Stimulated activated CD8-positive, alpha-beta memory T cell treated with anti-CD3 and anti-CD28 coated beads, Interleukin-15, amount 100 ng/mL, for 1 hour (primary cell): ENCODE results near the gene HSF4.
"Not testable (repeated sequence)": the region's sequence is repeated elsewhere in the genome, so short reads cannot be mapped to it uniquely, and the experiment has no call there.

Experiments used
- DNase-seq: peaks from one replicate; pipeline ENCODE4 v3.0.0-alpha.2; 2020; ENCODE audit warnings: low read depth

HSF4 gene, protein sequence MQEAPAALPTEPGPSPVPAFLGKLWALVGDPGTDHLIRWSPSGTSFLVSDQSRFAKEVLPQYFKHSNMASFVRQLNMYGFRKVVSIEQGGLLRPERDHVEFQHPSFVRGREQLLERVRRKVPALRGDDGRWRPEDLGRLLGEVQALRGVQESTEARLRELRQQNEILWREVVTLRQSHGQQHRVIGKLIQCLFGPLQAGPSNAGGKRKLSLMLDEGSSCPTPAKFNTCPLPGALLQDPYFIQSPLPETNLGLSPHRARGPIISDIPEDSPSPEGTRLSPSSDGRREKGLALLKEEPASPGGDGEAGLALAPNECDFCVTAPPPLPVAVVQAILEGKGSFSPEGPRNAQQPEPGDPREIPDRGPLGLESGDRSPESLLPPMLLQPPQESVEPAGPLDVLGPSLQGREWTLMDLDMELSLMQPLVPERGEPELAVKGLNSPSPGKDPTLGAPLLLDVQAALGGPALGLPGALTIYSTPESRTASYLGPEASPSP

DNA sequence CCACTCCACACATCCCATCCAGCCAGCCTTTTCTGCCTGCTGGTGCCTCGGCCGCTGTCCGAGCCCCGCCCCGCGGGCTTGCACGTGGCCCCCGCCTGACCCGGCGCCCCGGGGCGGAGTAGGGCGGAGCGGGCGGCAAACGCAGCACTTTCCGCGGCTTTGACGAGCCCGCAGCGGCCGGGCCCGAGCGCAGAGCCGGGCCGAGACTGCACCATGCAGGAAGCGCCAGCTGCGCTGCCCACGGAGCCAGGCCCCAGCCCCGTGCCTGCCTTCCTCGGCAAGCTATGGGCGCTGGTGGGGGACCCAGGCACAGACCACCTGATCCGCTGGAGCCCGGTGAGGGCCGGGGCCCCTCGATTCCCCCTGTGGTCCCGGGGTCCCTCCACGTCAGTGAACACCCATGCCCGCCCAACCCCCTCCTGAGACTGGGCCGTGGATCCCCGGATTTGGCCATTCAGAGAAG lies at the start of gene HSF4:
TSS of gene HSF4 (plus strand) at position 147 of the 463 bp plus-strand sequence. CDS start at position 214, 67 bp downstream.
- DNase-seq, result no peak

DNA sequence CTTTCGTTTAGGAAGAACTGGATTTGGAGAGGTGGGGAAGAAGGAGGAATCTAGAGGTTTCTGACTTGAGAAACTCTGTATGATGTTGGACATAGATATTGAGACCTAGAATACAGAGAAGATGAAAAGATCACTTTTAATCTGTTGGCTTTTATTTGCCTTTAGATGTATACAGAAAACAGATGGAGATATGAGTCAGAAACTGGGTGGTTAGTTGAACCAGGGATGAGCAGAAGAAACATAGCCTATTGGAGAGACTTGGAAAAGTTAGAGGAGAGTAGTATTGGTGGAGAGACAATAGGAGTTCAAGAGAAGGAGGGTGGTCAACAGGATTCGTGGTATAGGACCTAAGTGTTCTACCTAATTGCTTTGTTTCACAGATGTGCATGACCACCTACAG lies 49.8 kb upstream of the HSF4 start:
- no peak for DNase-seq

DNA sequence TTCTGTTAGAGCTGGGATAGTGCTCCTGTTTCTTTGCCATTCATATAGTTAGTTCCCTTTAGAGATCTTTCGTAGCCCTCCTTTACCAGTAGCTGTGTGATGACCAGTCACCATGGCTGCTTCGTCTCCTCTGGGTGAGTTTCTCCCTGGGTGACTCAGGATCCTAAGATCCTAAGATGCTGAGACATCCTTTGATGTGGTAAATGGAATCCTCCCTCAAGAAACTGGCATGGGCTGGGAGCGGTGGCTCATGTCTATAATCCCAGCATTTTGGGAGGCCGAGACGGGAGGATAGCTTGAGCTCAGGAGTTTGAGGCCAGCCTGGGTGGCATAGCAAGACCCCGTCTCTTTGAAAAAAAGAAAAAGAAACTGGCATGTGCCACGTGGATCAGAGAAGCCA lies 48.9 kb upstream of the HSF4 start:
- no peak for DNase-seq

DNA sequence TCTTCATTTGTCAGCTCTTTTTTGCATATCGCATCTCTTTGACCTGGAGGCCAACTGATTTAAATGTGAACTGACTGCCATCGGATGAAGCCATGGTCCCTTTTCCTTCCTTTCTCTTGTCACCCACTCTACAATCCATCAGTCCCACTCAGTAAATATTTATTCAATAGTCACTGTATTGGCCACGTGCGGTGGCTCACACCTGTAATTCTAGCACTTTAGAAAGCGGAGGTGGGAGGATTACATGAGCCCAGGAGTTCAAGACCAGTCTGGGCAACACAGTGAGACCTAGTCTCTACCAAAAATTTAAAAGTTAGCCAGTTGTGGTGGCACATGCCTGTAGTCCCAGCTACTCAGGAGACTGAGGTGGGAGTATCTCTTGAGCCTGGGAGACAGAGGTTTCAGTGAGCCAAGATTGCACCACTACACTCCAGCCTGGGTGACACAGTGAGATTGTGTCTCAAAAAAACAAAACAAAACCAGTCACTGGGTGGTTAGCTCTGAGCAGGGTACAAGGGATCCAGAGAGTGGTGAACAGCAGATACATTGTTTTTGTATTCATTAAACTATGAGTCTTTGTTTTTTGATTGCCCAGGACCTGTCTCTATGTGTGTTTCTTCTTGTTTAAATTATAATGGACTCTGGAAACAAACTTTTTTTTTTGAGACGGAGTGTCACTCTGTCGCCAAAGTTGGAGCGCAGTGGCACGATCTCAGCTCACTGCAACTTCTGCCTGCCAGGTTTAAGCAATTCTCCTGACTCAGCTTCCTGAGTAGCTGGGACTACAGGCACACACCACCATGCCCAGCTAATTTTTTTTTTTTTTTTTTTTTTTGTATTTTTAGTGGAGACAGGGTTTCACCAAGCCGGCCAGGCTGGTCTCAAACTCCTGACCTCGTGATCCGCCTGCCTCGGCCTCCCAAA lies 47.9 kb upstream of the HSF4 start:
- no peak for DNase-seq

DNA sequence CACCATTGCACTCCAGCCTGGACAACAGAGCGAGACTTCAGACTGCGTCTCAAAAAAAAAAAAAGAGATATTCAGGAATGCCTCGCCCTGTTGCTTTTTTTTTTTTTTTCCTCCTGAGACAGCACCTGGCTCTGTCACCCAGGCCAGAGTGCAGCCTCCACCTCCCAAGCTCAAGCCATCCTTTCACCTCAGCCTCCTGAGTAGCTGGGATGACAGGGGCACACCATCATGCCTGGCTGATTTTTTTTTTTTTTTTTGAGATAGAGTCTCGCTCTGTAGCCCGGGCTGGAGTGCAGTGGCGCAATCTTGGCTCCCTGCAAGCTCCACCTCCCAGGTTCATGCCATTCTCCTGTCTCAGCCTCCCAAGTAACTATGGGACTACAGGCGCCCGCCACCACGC lies 46.8 kb upstream of the HSF4 start:
- no peak for DNase-seq

DNA sequence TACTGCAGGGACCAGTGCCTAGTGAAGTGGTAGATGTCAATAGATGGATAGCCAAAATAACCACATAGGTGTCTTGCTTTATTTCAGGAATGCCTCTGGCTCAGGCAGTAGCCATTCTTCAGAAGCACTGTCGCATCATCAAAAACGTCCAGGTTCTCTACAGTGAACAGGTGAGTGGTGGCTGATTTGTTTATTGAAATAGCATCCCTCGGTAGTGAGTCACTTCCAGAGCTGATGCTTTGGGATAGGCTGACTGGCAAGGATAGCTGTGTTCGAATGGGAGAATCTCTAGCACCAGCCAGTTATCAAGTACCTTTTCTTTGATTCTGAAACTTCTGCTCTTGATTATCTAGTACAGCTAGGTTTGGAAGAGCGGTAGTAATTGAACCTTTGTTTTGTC lies 44.5 kb upstream of the HSF4 start:
- no peak for DNase-seq

DNA sequence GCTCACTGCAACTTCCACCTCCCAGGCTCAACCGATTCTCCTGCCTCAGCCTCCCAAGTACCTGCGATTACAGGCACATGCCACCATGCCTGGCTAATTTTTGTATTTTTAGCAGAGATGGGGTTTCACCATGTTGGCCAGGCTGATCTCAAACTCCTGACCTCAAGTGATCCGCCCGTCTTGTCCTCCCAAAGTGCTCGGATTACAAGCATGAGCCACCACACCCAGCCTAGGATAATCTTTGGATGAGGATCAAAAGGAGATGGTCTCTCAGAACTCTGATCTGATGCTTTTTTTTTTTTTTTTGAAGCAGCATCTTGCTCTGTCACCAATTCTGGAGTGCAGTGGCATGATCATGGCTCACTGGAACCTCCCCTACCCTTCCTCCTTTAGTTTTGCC lies 41.7 kb upstream of the HSF4 start:
- DNase-seq, result not testable (repeated sequence)

DNA sequence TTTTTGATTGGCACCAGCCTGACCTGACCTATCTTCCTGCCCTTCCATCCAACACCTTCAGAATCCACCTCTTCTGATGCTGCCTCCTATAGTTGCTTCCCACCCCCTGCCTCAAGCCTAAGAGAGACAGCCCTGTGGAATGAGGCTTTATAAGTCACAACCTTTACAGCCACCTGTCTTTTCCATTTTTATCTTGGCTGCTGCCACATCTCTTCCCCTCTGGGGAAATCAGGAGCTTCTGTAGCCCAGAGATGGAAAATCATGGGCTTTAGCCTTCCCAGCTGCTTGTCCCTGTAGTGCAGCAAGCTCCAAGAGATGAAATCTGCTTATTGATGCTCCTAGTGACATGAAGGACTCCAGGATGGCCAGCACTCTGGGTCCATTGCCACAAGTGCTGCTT lies 36.1 kb upstream of the HSF4 start:
- DNase-seq, result no peak

DNA sequence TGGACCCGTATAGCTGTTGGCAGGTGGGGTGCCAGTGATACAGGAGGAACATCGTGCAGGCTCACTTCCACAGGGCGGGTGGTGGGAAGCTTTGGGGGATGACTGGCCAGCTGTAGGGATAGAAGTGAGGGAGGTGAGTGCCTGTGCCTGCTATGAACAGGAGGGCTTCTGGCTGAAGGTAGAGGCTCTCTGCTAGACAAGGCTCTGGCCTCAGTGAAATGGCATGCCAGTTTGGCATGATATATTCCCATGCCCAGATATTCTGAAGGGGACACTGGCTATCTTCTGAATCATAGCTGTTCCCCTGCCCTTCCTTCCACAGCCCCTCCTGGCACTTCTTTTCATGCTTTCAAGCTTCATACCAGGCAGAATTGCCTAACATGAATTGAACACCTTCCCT lies 35.7 kb upstream of the HSF4 start:
- no peak for DNase-seq

DNA sequence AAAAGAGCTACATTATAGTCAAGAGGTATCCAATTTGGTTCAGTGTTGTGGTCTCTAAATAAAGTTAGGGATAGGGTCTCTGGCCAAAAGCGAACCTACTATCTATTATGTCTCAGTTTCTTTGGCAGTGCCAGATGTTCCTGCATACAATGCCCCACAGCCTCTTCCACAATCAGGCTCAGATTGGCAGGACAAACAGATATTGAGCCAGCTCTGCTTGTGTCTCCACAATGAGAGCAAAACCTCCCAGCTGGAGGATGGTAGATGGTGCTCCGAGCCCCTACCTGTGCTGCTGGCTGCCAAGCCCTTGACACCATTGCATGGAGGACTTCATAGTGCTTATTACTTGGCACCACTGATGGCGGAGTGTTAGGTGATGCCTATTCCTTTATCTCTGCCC lies 35.1 kb upstream of the HSF4 start:
- DNase-seq, result no peak

DNA sequence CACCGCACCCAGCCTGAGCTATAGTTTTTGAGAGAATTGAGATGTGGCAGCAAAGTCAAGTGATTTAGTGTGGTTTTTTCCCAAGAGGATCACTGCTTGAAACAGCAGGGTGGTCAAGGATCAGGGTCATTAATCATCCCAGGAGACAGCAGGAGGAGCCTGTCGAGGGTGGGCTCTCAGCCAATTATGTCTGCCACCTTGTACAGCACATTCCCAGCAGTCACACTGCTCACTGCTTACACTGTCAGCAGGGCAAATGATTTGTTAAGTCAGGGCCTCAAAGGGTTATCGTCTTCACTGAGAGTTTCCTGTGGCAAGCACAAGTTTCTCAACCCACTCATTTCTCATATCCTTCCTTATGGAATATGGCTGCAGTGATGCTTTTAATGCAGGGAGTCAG lies 26.9 kb upstream of the HSF4 start:
- no peak for DNase-seq

DNA sequence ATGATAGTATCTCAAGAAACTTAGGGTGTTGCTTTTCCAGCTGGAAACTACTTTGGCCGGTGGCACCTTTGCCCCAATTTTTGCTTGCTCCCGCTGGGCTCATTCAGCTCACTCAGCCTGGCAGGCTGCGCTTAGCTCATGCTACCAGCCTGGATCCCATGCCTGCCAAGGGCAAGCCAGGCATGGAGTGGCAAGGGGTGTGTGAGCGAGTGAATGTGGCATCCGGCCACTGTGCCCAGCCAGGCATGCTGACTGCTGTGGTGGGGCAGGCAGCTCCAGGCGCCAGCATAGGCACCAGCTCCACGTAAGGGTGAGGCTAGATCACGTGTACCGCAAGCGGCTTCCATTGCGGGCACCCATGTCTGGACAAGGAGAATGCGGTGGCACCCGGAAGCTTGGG lies 23.2 kb upstream of the HSF4 start:
- DNase-seq, result no peak

DNA sequence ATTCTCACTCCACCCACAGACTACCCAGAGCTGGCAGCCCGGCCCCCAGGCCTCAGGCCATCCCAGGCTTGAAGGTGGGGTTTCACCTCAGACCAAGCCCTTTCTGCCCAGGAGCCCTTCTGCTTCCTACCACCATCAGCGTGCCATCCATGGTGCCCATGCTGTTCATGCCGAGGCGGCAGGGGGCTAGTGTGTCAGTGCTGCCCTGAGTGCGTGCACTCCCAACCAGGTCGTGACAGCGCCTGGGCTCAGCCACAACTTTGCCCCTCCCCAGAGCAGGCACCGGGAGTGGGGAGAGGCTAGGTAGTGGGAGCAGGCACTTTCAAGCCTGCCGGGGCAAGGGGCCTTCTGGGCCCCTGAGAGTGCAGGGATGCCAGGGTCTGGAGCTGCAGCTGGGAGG lies 22.2 kb upstream of the HSF4 start:
- no peak for DNase-seq

DNA sequence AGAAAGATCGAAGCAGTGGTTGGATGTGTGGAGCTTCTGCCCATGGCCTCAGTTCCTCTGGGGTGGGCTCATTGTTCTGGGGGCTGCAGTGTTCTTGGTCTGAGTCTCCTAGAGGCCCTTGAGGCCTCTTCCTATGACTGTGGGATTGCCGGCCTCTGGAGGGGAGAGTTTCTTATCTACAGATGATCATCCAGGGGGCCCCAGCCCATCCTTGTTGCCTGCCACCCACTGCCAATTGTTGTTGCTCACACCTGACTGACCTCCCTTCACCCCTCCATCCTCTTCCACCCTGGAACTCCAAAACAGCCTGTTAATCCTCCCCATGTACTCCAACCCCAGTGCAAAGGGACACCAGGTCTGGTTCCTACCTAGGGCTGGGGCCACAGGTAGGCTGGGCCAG lies 19.6 kb upstream of the HSF4 start:
- no peak for DNase-seq

DNA sequence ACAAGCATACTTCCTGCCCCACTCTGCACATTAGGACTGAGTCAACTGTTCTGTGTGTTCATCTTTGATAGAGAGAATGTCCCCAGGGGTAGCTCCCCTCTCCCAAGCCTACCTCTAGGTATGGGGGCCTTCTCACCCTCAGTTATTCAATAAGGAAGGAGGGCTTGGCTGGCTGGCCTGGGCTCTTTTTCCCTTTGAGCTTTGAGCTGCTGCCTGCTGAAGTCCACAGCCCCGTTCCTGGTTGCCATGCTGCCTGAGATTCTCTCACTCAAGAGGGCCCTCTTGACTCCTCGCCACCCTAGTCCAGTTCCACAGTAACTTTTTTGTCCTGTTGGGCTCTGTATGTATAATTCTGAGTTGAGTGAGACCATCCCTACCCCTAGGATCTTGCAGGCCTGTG lies 18.8 kb upstream of the HSF4 start:
- DNase-seq, result no peak

DNA sequence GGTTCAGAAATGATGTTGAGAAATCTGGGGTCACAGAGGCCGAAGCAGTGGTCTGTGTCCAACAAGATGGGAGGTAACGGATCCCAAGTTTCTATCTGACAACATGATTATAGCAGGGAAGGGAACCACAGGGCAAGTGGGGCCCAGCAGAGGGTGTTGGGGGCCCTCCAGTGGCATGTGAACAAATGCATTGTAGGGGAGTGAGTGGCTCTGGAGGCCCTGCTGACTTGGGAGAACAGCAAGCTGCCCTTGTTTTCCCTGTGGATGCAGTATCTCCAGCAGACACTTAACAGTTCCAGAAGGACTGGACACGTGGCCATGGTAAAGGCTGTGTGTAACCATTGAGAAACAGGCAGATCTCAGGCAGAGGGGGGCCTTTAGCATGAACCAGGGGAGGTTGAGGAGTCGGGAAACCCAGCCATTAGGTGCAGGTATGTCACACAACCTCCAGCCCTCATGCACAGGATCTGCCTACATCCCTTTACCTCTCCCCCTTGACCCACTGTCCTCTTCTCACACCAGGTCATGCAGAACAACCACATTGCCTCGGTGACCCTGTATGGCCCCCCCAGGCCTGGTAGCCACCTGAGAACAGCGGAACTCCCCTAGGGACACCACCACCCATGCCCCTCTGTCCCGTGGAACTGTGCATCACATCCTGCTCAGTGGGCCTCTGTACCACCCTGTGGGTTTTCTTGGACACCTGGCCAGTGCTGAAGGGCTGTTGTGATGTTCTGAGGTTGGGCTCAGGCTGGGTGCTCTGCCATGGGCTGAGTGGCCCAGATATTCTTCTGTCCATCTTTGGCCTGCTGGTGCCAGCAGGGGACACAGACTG lies 17.8 kb upstream of the HSF4 start:
- DNase-seq, result no peak

DNA sequence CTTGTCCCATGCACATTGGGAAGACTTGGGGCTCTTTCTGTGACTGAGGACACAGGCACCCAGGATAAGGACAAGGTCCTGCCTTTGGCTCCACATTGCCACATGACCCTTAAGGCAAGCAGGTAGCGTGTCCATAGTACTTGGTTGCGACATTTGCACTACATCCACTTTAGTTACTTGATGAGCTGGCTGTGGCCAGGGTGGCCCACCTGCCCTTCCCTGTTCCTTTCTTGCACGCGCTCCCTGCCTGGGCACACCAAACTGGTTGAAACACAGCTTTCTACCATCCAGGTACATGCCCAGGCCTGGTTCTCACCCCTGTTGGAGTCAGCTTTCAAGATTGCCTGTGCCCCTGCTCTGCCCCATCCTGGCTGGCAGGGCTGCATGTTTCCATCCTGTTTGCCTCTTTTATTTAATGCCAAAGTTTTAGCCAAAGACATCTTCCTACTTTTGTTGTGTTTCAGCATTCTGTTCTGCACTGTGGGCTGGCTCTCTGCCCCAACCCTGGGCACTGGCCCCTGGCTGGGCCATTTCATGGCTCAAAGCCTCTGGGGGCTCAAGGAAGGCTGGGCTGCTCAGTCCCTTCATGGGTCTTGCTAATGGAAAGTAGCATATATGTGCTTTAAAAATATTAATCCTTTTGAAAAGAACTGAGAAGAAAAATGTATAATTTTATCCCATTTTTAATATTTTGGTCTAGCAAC lies 17.0 kb upstream of the HSF4 start:
- DNase-seq, result no peak

DNA sequence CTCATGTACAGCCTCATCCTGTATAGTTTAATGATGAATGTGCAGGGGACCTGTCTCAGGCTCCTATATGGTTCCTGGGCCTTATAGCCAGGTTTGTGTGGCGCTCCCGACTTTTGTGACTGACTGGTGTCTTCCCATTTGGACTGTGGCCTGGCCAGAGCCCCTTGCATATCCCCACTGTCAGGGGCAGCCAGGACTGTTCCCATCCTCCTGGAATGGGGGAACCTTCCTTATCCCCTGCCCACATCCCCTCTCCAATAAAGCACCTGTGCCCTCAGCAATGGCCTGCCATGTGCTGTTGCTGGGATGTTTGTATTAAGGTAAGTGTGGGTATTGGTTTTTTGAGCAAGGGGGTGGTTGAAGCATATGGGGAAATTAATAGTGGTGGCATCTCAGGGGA lies 16.3 kb upstream of the HSF4 start:
- no peak for DNase-seq

DNA sequence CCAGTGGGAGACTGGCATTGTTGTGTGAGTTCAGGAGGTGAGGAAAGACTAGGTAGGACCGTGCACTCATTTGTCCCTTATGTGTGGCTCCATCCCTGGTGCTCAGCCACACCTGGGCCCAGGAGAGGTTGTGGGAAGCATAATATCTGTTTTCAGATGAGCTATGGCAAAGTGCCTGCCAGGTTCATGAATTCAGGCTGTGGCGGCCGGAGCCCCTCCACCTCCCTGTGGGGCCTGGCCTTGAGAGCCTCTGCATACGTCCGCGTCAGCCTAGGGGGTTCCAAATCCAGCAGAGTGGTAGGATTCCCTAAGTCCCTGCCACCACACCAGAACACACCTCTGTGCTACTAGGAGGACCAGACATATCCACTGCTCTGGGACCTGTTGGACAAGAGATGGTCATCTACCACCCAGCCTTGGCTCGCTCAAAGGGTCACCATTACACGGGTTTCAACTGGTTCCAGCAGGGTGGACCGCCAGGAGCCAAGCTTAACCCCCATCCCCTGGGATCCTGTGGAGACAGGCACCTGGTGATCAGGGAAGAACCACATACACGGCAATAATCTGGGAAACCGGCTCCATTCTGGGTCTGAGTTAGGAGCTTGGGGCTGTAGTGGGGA lies 15.8 kb upstream of the HSF4 start:
- no peak for DNase-seq

DNA sequence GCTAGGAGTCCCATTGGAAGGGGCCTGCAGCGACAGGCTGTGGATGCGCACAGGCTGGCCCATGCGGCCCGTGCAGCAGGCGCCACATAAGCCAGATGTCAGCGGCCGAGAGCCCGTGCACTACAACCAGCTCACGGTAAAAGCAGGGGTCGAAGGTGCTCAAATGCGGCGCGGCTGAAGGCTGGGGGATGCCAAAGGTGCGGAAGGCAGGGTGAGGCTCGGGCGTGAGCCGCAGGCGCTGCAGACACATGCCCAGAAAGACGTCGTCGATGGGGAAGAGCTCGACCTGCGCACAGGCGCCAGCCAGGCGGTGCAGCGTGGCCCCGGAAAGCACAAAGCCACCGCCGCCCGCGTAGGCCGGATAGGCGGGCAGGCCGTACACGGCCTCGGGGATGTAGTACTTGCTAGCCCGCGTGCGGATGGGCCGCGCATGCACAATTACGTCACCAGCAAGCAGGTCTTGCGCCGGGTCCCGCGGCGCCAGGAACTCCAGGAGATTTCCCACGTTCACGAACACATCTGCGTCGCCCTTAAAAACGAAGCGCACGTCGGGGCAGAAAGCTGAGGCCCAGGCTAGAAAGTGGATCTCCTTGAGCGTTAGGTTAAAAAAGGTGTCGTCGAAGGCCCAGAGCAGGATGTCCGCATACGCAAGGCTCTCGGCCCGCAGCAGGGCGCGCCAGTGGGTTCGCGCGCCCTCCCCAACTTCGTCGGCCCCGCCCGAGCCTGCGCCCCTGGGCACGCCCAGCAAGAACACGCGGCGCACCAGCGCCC lies 15.1 kb upstream of the HSF4 start:
- DNase-seq, result no peak
